CD4-positive, alpha-beta T cell treated with Interleukin-4 for 4 hours (primary cell): ENCODE results near the gene BTK.

Source experiments
- DNase-seq: peaks from one replicate; pipeline ENCODE4 v3.0.0-alpha.2; 2020

BTK gene

GRCh38 chrX:101385795-101386541 lies at the start of gene BTK:
Gene BTK (minus strand): TSS chrX:101386191. CDS start chrX:101375284, 10,907 bp downstream.
- no peak for DNase-seq

- DNase-seq: peak; percentile 11
These were observed 44.6 kb upstream of the BTK start for GRCh38 chrX:101430457-101431078.

GRCh38 chrX:101429934-101430333 lies 43.9 kb upstream of the BTK start:
- DNase-seq: no peak

GRCh38 chrX:101427954-101428353 lies 42.0 kb upstream of the BTK start:
- no peak for DNase-seq

GRCh38 chrX:101419489-101419888 lies 33.5 kb upstream of the BTK start:
- no peak for DNase-seq

GRCh38 chrX:101417981-101418841 lies 32.2 kb upstream of the BTK start:
- peak; percentile 11 for DNase-seq

- DNase-seq: no peak
These were observed 31.2 kb upstream of the BTK start for GRCh38 chrX:101417190-101417589.

GRCh38 chrX:101416691-101417090 lies 30.7 kb upstream of the BTK start:
- DNase-seq: no peak

GRCh38 chrX:101415180-101416145 lies 29.5 kb upstream of the BTK start:
- DNase-seq: peak; percentile 72

GRCh38 chrX:101411984-101412383 lies 26.0 kb upstream of the BTK start:
- DNase-seq: no peak

GRCh38 chrX:101410461-101410860 lies 24.5 kb upstream of the BTK start:
- no peak for DNase-seq

- no peak for DNase-seq
These were observed 23.1 kb upstream of the BTK start for GRCh38 chrX:101409043-101409442.

- no peak for DNase-seq
These were observed 22.5 kb upstream of the BTK start for GRCh38 chrX:101408532-101408841.

- DNase-seq: peak; percentile 97
These were observed 21.9 kb upstream of the BTK start, which contains the start of the genes GLA and HNRNPH2 for GRCh38 chrX:101407748-101408531. Gene GLA (minus strand): TSS chrX:101407925. CDS start chrX:101407903, 22 bp downstream. Gene HNRNPH2 (plus strand): TSS chrX:101408222. CDS start chrX:101411989, 3,767 bp downstream.

- no peak for DNase-seq
These were observed 21.3 kb upstream of the BTK start for GRCh38 chrX:101407167-101407747.

- DNase-seq: no peak
These were observed 13.8 kb upstream of the BTK start for GRCh38 chrX:101399825-101400224.

GRCh38 chrX:101398694-101399093 lies 12.7 kb upstream of the BTK start:
- no peak for DNase-seq

GRCh38 chrX:101397779-101398178 lies 11.8 kb upstream of the BTK start:
- DNase-seq: no peak

GRCh38 chrX:101395789-101396188 lies 9.8 kb upstream of the BTK start:
- DNase-seq: no peak

- no peak for DNase-seq
These were observed 8.4 kb upstream of the BTK start for GRCh38 chrX:101394372-101394771.
